MM.1S (cell line): ENCODE results near the gene CKS2.

Experiments
- CTCF ChIP-seq: fragments of 300-600 bp; sonication (generic); IDR thresholded peaks from 2 replicates; pipeline ENCODE4 v1.5.1; 2016; ENCODE audit warnings: antibody characterized with exemption, low read length, mixed read lengths
- EZH2 ChIP-seq: fragments of 300-600 bp; sonication (generic); optimal IDR thresholded peaks from 2 replicates; pipeline ENCODE3; 2017; ENCODE audit warnings: low read depth, mild to moderate bottlenecking, antibody characterized with exemption, low read length, mixed read lengths
- EZH2phosphoT487 ChIP-seq: fragments of 300-600 bp; sonication (generic); IDR thresholded peaks from 2 replicates; pipeline ENCODE4 v1.6.1; 2018; ENCODE audit warnings: antibody characterized with exemption, low read length

- TF ChIP-seq EZH2phosphoT487 (no peak), EZH2 (no peak), CTCF (no peak)
Observed at GRCh38 chr9:89354471-89354870, 43.5 kb downstream of the CKS2 start.
